K562 (cell line): ENCODE data around the gene C6orf15. TPM values are rescaled to one million over a fixed set of nuclear protein-coding genes. Genes with fewer than 3 reads are reported as not detected.

ENCODE experiments used
- ATAC-seq: fragments of 200-7000 bp; cut with Tn5 transposase; 3 replicates; pipeline ENCODE4 v1.9.1; 2020; ENCODE audit warnings: moderate library complexity
- BruUV-seq: library from RNA; stranded (reverse); fragments of 400-500 nt; replicated peaks from 2 replicates; lab custom pipeline; 2021; lab: Mats Ljungman, UMichigan
- CTCF ChIA-PET: fragments of 300-600 bp; formaldehyde crosslinking; extraction: SDS; loops from one replicate; lab custom pipeline; 2021; ENCODE audit warnings: low intra/inter-chr PET ratio; lab: Yijun Ruan, JAX
- POLR2A ChIA-PET: fragments of 300-600, 350-650 bp; sonication (Branson Sonifier 250); formaldehyde crosslinking; extraction: SDS; loops from one replicate; lab custom pipeline; 2021; ENCODE audit warnings: antibody characterized with exemption, inconsistent platforms; lab: Yijun Ruan, JAX
- DNase-seq, 4 experiments: peaks; one replicate each; pipeline versions ENCODE4 v3.0.0 to v3.0.0-alpha.2; 2011 to 2018; ENCODE audit warnings: low spot score in 3 of 4, mixed read lengths in 3 of 4; ENCODE audit errors: extremely low read depth in 1 of 4
- FAIRE-seq: peaks from 2 replicates; lab custom pipeline; 2011; peaks lifted over from hg19 to GRCh38; lab: Jason Lieb, UNC
- H2AFZ ChIP-seq: 2 replicates; pipeline ENCODE4 v1.6.0; 2011; ENCODE audit warnings: low read depth, low read length, control low read depth, inconsistent platforms
- H3K27ac ChIP-seq: fragments of 200-600 bp; 3 replicates; pipeline ENCODE4 v1.8.0; 2011; ENCODE audit warnings: low read depth, mild to moderate bottlenecking, control low read depth, inconsistent platforms, low read length, moderate library complexity, mixed read lengths; ENCODE audit errors: extremely low read depth
- H3K27me3 ChIP-seq, 2 experiments: fragments of 300-600 bp in 1 of 2; 2 replicates in 1 of 2; 3 replicates in 1 of 2; pipeline versions ENCODE4 v1.6.0 to v1.8.0; 2011; ENCODE audit warnings: inconsistent platforms in 2 of 2, low read length in 2 of 2, mild to moderate bottlenecking in 1 of 2, mixed read lengths in 1 of 2, moderate library complexity in 1 of 2; ENCODE audit not compliant: control insufficient read depth in 2 of 2, insufficient read depth in 2 of 2
- H3K36me3 ChIP-seq: fragments of 300-600 bp; 3 replicates; pipeline ENCODE4 v1.8.0; 2011; ENCODE audit warnings: mild to moderate bottlenecking, low read length, inconsistent platforms; ENCODE audit not compliant: control insufficient read depth, insufficient read depth
- H3K4me1 ChIP-seq, 2 experiments: fragments of 200-600 bp in 1 of 2; replicated peaks in 1 of 2; 2 replicates in 1 of 2; 3 replicates in 1 of 2; pipeline versions ENCODE4 v1.5.1 to v1.8.0; 2011; ENCODE audit warnings: inconsistent platforms in 2 of 2, low read length in 2 of 2, mild to moderate bottlenecking in 1 of 2, mixed read lengths in 1 of 2, moderate library complexity in 1 of 2; ENCODE audit not compliant: control insufficient read depth in 2 of 2, insufficient read depth in 2 of 2
- H3K4me2 ChIP-seq: 2 replicates; pipeline ENCODE4 v1.6.1; 2011; ENCODE audit warnings: low read length, control low read depth, inconsistent platforms, mixed read lengths; ENCODE audit not compliant: insufficient read depth
- H3K4me3 ChIP-seq: fragments of 200-600 bp; sonication (generic), shearing (Covaris generic); 2 replicates; pipeline ENCODE4 v1.5.1; 2016; ENCODE audit warnings: control low read depth, inconsistent platforms
- H3K79me2 ChIP-seq: fragments of 200-600 bp; 3 replicates; pipeline ENCODE4 v1.8.0; 2011; ENCODE audit warnings: low read length, inconsistent platforms; ENCODE audit not compliant: control insufficient read depth, insufficient read depth
- H3K9ac ChIP-seq, 2 experiments: 2 replicates each; pipeline versions ENCODE4 v1.6.0 to v1.6.1; 2011; ENCODE audit warnings: low read depth in 2 of 2, low read length in 2 of 2, control low read depth in 1 of 2, inconsistent platforms in 1 of 2, mild to moderate bottlenecking in 1 of 2, mixed read lengths in 1 of 2; ENCODE audit not compliant: insufficient read depth in 1 of 2
- H3K9me1 ChIP-seq: one replicate; pipeline ENCODE4 v1.6.0; 2011; ENCODE audit warnings: inconsistent platforms, mild to moderate bottlenecking, low read length, moderate library complexity; ENCODE audit not compliant: control insufficient read depth, insufficient read depth
- H3K9me3 ChIP-seq: replicated peaks from 2 replicates; pipeline ENCODE4 v1.5.1; 2011; ENCODE audit warnings: low read depth, low read length, inconsistent platforms; ENCODE audit not compliant: control insufficient read depth, insufficient read depth
- H4K20me1 ChIP-seq: replicated peaks from 2 replicates; pipeline ENCODE4 v1.6.1; 2011; ENCODE audit warnings: low read length, inconsistent platforms, mixed read lengths; ENCODE audit not compliant: control insufficient read depth, insufficient read depth
- AFF4 ChIP-seq: sonication (generic); formaldehyde crosslinking; IDR thresholded peaks from 2 replicates; pipeline ENCODE4 v1.8.0; 2023; ENCODE audit warnings: mild to moderate bottlenecking, missing genetic modification reagents
- GATAD2A ChIP-seq: fragments of 450-650 bp; IDR thresholded peaks from 2 replicates; pipeline ENCODE4 v1.6.1; 2017
- HLTF ChIP-seq: fragments of 450-650 bp; IDR thresholded peaks from 2 replicates; pipeline ENCODE4 v1.6.1; 2016
- JUNB ChIP-seq: fragments of 450-650 bp; formaldehyde crosslinking; conservative IDR thresholded peaks from 2 replicates; pipeline ENCODE4 v1.4.0; 2020; ENCODE audit warnings: mild to moderate bottlenecking
- MLLT1 ChIP-seq, 2 experiments: fragments of 450-650 bp; IDR thresholded peaks; 2 replicates each; pipeline ENCODE4 v1.6.1; 2016
- OTX1 ChIP-seq: fragments of 450-650 bp; formaldehyde crosslinking; IDR thresholded peaks from 2 replicates; pipeline ENCODE4 v1.4.0; 2022; ENCODE audit warnings: mild to moderate bottlenecking
- PHF8 ChIP-seq: fragments of 200-600 bp; sonication (generic); IDR thresholded peaks from 2 replicates; pipeline ENCODE4 v1.6.1; 2012; ENCODE audit warnings: mixed run types, mild to moderate bottlenecking, inconsistent platforms, low read length, moderate library complexity, borderline replicate concordance
- POLR2A ChIP-seq: fragments of 450-650 bp; conservative IDR thresholded peaks from 2 replicates; pipeline ENCODE4 v1.6.1; 2016
- SMARCE1 ChIP-seq: fragments of 450-650 bp; IDR thresholded peaks from 2 replicates; pipeline ENCODE4 v1.7.1; 2016; ENCODE audit warnings: mild to moderate bottlenecking
- TAF7 ChIP-seq: fragments of 450-650 bp; IDR thresholded peaks from 2 replicates; pipeline ENCODE4 v1.6.1; 2016; ENCODE audit warnings: missing genetic modification characterization, missing compliant biosample characterization
- UBTF ChIP-seq, 2 experiments: IDR thresholded peaks; 2 replicates each; pipeline ENCODE4 v1.6.1; 2012; ENCODE audit warnings: improper control_type of control experiment in 2 of 2, low read depth in 2 of 2, low read length in 2 of 2, borderline replicate concordance in 1 of 2
- XRCC4 ChIP-seq: IDR thresholded peaks from one replicate; pipeline ENCODE4 v1.6.1; 2011; ENCODE audit not compliant: insufficient read depth, insufficient read length; ENCODE audit errors: extremely low read depth
- ZBTB7A ChIP-seq: IDR thresholded peaks from 2 replicates; pipeline ENCODE4 v1.6.1; 2011; ENCODE audit warnings: low read depth, mild to moderate bottlenecking, low read length, moderate library complexity, borderline replicate concordance; ENCODE audit not compliant: control insufficient read depth
- WGBS: fragments of 100-300 bp; shearing (Covaris generic); methylation state at CpG from one replicate; pipeline ENCODE4 v1.1.6; 2016; ENCODE audit warnings: low coverage, mixed read lengths; ENCODE audit not compliant: insufficient coverage; ENCODE audit errors: missing lambda C conversion rate; 5-methylcytosine and 5-hydroxymethylcytosine counted together
- in situ Hi-C: fragments of 300-500 bp; cut with MboI; formaldehyde crosslinking; loops from 4 replicates; pipeline ENCODE4 v1.15.0; 2018; ENCODE audit warnings: inconsistent platforms, mixed read lengths
- intact Hi-C: fragments of 100-400 bp; cut with micrococcal nuclease; formaldehyde crosslinking; loops from 2 replicates; pipeline ENCODE4 v1.14.2; 2022
- polyA plus RNA-seq, 8 experiments: library from polyadenylated mRNA; depleted of rRNA in 4 of 8; stranded (reverse) in 5 of 8; unstranded in 3 of 8; fragments of >200 nt; fragmentation: Nextera tagmentation in 2 of 8; fragmentation: Illumina TruSeq in 1 of 8; extraction: Ambion mirVana in 2 of 8; extraction: Trizol in 1 of 8; gene quantifications; 2 replicates each; pipeline versions ENCODE4 v1.2.1 to v1.2.3, GENCODE V29; 2011 to 2014; ENCODE audit warnings: inconsistent platforms in 1 of 8, missing spikeins in 1 of 8
- total RNA-seq, 7 experiments: library from RNA; depleted of rRNA in 6 of 7; stranded (reverse); fragments of >200 nt in 6 of 7; fragmentation: Illumina TruSeq in 2 of 7; extraction: Trizol in 2 of 7; gene quantifications; 2 replicates each; pipeline versions ENCODE4 v1.2.1 to v1.2.3, GENCODE V29; 2011 to 2021; ENCODE audit warnings: low replicate concordance in 1 of 7

The C6orf15 gene
- total and polyA plus RNA-seq, 9 of the 15 experiments (the other 6 are each of a cell fraction or from before 2014, with no cell fraction given), result not detected

GRCh38 chr6:31157513-31158139 lies 45.3 kb upstream of the C6orf15 start, which contains the start of gene CCHCR1:
Gene CCHCR1 (minus strand): TSS chr6:31157802. CDS start chr6:31157600, 202 bp downstream.
- Histone ChIP-seq H4K20me1 (no peaks in the 10 kb centered on the region; the same call in 1 of the 2 replicates), H3K79me2 (peaks cover 24% of the 10 kb centered on the region; the same call in 2 of the 3 replicates), H3K9ac (peak within 1 kb of the TSS; percentile 81 to 96), H3K9me1 (no peaks in the 10 kb centered on the region), H3K4me3 (peak within 1 kb of the TSS; percentile 75), H3K9me3 (no peaks in the 10 kb centered on the region), H3K36me3 (peaks cover 44% of the 10 kb centered on the region; the same call in 2 of the 3 replicates), H3K4me2 (peak within 1 kb of the TSS; percentile 92), H3K27ac (peak within 1 kb of the TSS; percentile 79), H3K4me1 (peaks cover 17 to 30% of the 10 kb centered on the region in 2 experiments; a peak in 4 of 5 replicates), H3K27me3 (no peaks in the 10 kb centered on the region), H2AFZ (peak within 1 kb of the TSS; percentile 96)
- DNase-seq (peak in 2 of 4 experiments; percentile 30 to 33), ATAC-seq (peak; percentile 48), FAIRE-seq (no peak)
- WGBS, result 4% methylated on average over 8 of the region's 14 CpGs
- no TSS peak for BruUV-seq
- intact Hi-C loops, result loop anchor here (2.0 kb wide), 1 partner anchor 21 kb away; no protein-coding TSS in a partner anchor
- CTCF ChIA-PET, result no interaction called here
- POLR2A ChIA-PET, result interaction anchor here (0.6 to 1.9 kb wide), 6 partner anchors 10 to 38 kb away, joined by 3 to 7 read pairs (median 4); no protein-coding TSS in a partner anchor
- in situ Hi-C loops, result no loop called here
- TF ChIP-seq XRCC4, result no peak
- TF ChIP-seq PHF8, result peak; percentile 50; the same call in 1 of the 2 replicates
- TF ChIP-seq TAF7 (tag), result peak; percentile 84
- peak; percentile 76 for TF ChIP-seq ZBTB7A
- TF ChIP-seq UBTF (IDR thresholded peaks at IDR 0.05; ENCODE audit: borderline replicate concordance in 1 of 2, low read depth in 2 of 2, low read length in 2 of 2), result 0 out of 4 replicates have a peak, but pooled peaks of 1 of the 2 experiments have one; percentile 11
- TF ChIP-seq AFF4 (CRISPR knock-in tag), result no peak
- TF ChIP-seq OTX1 (CRISPR knock-in tag), result 0 out of 2 replicates have a peak, but pooled peaks have one; percentile 71
- TF ChIP-seq SMARCE1, result peak; percentile 32
- peak; percentile 75; the same call in 1 of the 2 replicates for TF ChIP-seq POLR2A
- TF ChIP-seq GATAD2A, result 0 out of 2 replicates have a peak, but pooled peaks have one; percentile 13
- TF ChIP-seq HLTF, result peak; percentile 69; the same call in 1 of the 2 replicates
- TF ChIP-seq MLLT1 (IDR thresholded peaks at IDR 0.05), result peak in 1 of 2 experiments; percentile 40; a peak in 2 of 4 replicates
- no peak for TF ChIP-seq JUNB
